ENCODE measurements around the gene GSTA1.
"Not testable (repeated sequence)": the region's sequence is repeated elsewhere in the genome, so short reads cannot be mapped to it uniquely, and the experiment has no call there.

GSTA1 gene

DNA sequence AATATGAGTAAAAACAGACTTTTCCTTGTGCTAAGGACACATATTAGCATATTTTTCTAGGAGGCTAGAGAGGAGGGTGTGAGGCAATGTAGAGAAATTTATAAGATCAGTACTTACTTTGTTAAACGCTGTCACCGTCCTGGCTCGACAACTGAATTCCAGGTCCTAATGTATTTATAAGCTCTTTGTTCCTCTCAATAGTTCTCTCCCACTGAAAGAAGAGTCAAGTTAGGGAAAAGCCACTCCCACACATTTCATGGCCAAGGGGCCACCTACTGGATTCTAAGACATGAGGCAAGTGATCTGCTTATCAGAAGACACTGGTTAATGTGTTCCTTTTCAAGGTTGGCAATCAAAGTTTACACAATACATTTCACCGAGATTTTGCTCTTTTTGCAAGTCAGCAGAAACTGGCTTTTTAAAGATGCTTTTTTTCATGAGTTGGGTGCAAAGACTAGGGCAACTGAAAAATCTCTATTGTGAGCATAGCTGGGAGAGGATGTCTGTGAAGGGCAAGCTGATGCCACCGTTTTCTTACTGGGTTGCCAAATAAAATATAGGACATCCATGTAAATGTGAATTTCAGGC, at the start of gene GSTA1:
Gene GSTA1 (minus strand): TSS at position 149 of the 588 bp plus-strand sequence. CDS start 4,549 bp downstream, outside the sequence.
- H3K4me1 Mint-ChIP-seq (ENCODE audit: low read depth); H3K27me3 Mint-ChIP-seq; H3K9me3 Mint-ChIP-seq (ENCODE audit: low read depth); H3K4me3 Mint-ChIP-seq; H3K27ac Mint-ChIP-seq; H3K36me3 Mint-ChIP-seq: not testable (repeated sequence)

- H3K4me3 Mint-ChIP-seq = no peak overlapping the region
- peaks cover 19% of the 10 kb centered on the region for H3K27me3 Mint-ChIP-seq
- H3K4me1 Mint-ChIP-seq (ENCODE audit: low read depth) = no peaks in the 10 kb centered on the region
- no peak overlapping the region for H3K27ac Mint-ChIP-seq
- H3K9me3 Mint-ChIP-seq (ENCODE audit: low read depth) = peaks cover 4% of the 10 kb centered on the region
- H3K36me3 Mint-ChIP-seq = peaks cover 3% of the 10 kb centered on the region
Measured at GRCh38 chr6:52849137-52849536, 45.5 kb upstream of the GSTA1 start.

DNA sequence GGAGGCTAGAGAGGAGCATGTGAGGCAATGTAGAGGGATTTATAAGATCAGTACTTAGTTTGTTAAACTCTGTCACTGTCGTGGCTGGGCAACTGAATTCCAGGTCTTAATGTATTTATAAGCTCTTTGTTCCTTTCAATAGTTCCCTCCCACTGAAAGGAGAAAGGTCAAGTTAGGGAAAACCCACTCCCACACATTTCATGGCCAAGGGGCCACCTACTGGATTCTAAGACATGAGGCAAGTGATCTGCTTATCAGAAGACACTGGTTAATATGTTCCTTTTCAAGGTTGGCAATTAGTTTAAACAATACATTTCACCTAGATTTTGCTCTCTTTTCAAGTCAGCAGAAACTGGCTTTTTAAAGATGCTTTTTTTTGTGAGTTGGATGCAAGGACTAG, 42.4 kb upstream of the GSTA1 start:
- peaks cover 4% of the 10 kb centered on the region for H3K9me3 Mint-ChIP-seq (ENCODE audit: low read depth)
- H3K27me3 Mint-ChIP-seq = peaks cover 3% of the 10 kb centered on the region
- peaks cover 3% of the 10 kb centered on the region for H3K36me3 Mint-ChIP-seq
- no peak overlapping the region for H3K4me3 Mint-ChIP-seq
- H3K27ac Mint-ChIP-seq = no peak overlapping the region
- H3K4me1 Mint-ChIP-seq (ENCODE audit: low read depth) = no peaks in the 10 kb centered on the region

- H3K4me1 Mint-ChIP-seq (ENCODE audit: low read depth) = no peaks in the 10 kb centered on the region
- H3K36me3 Mint-ChIP-seq = peaks cover 3% of the 10 kb centered on the region
- H3K9me3 Mint-ChIP-seq (ENCODE audit: low read depth) = peaks cover 4% of the 10 kb centered on the region
- no peak overlapping the region for H3K27ac Mint-ChIP-seq
- H3K4me3 Mint-ChIP-seq = no peak overlapping the region
- H3K27me3 Mint-ChIP-seq = peaks cover 7% of the 10 kb centered on the region
Measured at GRCh38 chr6:52843605-52844004, 40.0 kb upstream of the GSTA1 start.

DNA sequence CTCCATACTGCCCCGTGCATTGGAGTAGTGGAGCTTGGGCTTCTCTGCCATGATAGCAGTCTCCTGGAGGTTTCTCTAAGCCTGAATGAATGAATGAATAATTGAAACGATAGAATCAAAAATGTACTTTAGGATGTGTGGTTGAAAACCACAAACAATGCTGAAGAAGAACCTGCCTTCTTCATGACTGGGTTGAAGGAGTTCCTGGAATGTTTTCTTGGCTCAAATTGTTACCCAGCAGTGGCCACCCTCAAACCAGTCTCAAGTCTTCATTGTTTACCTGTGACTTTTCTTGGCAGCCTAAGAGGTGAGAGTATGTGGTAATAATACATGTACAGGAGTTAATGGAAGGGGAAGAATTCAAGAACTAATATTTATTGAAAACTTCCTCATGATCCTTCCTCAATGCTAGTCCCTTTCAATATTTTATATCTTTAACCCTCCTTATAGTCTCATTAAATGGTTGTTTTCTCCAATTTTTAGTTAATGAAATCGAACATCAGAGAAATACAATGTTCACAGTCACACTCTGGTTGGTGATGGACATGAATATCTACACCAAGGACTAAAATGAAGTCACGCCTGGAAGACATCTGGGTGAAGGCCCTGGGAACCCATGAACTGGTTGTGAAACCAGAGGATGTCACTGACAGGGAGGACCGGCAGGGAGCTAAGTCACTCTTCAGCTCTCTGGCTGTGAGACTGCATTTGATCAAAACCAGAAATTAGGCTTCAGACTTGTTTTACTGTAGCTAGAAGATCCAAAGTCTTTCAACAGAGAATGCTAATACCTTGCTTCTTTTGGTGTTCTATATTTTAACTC, 37.4 kb upstream of the GSTA1 start, which contains the start of gene GSTA5:
Gene GSTA5 (minus strand): TSS at position 51 of the 823 bp plus-strand sequence.
- no peaks in the 10 kb centered on the region for H3K4me1 Mint-ChIP-seq (ENCODE audit: low read depth)
- no peak within 1 kb of the TSS for H3K27ac Mint-ChIP-seq
- no peaks in the 10 kb centered on the region for H3K36me3 Mint-ChIP-seq
- H3K4me3 Mint-ChIP-seq = no peak within 1 kb of the TSS
- H3K9me3 Mint-ChIP-seq (ENCODE audit: low read depth) = no peaks in the 10 kb centered on the region
- peaks cover 16% of the 10 kb centered on the region for H3K27me3 Mint-ChIP-seq

GRCh38 chr6:52839124-52840055, 35.8 kb upstream of the GSTA1 start:
- Mint-ChIP-seq H3K4me1 (ENCODE audit: low read depth) (no peaks in the 10 kb centered on the region), H3K36me3 (no peaks in the 10 kb centered on the region), H3K27me3 (peaks cover 19% of the 10 kb centered on the region), H3K4me3 (no peak overlapping the region), H3K27ac (no peak overlapping the region), H3K9me3 (ENCODE audit: low read depth) (no peaks in the 10 kb centered on the region)

DNA sequence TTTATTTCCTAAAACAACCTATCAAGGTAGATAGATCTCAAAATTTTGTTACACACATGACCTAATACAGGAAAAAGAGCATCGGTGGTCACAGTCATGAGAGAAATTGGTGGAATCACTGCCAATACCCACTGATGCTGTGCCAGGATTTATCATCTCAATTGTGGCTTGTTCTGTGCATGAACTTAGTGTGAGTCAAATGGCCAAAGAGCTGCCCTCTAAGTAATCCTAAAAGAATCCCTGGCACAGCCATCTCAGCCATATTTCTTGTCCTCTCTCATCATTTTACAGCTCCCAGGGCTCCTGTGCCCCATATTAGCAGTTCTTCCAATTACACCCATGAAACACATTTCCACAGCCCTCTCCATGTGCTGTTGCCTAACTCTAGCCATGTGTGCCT, 30.9 kb upstream of the GSTA1 start:
- Mint-ChIP-seq H3K4me3 (no peak overlapping the region), H3K27me3 (peaks cover 17% of the 10 kb centered on the region), H3K36me3 (no peaks in the 10 kb centered on the region), H3K4me1 (ENCODE audit: low read depth) (no peaks in the 10 kb centered on the region), H3K9me3 (ENCODE audit: low read depth) (no peaks in the 10 kb centered on the region), H3K27ac (no peak overlapping the region)

- not testable (repeated sequence) for H3K27ac Mint-ChIP-seq; H3K4me3 Mint-ChIP-seq; H3K4me1 Mint-ChIP-seq (ENCODE audit: low read depth); H3K27me3 Mint-ChIP-seq; H3K9me3 Mint-ChIP-seq (ENCODE audit: low read depth); H3K36me3 Mint-ChIP-seq
Measured at GRCh38 chr6:52830869-52831268, 27.3 kb upstream of the GSTA1 start.

- Mint-ChIP-seq H3K9me3 (ENCODE audit: low read depth) (no peaks in the 10 kb centered on the region), H3K27me3 (peaks cover 2% of the 10 kb centered on the region), H3K4me3 (no peak overlapping the region), H3K27ac (no peak overlapping the region), H3K36me3 (no peaks in the 10 kb centered on the region), H3K4me1 (ENCODE audit: low read depth) (no peaks in the 10 kb centered on the region)
Measured at GRCh38 chr6:52829046-52829817, 25.6 kb upstream of the GSTA1 start.

GRCh38 chr6:52828621-52829020, 25.0 kb upstream of the GSTA1 start:
- not testable (repeated sequence) for H3K27ac Mint-ChIP-seq; H3K36me3 Mint-ChIP-seq; H3K27me3 Mint-ChIP-seq; H3K4me1 Mint-ChIP-seq (ENCODE audit: low read depth); H3K4me3 Mint-ChIP-seq; H3K9me3 Mint-ChIP-seq (ENCODE audit: low read depth)

- H3K4me3 Mint-ChIP-seq; H3K36me3 Mint-ChIP-seq; H3K27ac Mint-ChIP-seq; H3K27me3 Mint-ChIP-seq; H3K9me3 Mint-ChIP-seq (ENCODE audit: low read depth); H3K4me1 Mint-ChIP-seq (ENCODE audit: low read depth): not testable (repeated sequence)
Measured at GRCh38 chr6:52827073-52827783, 23.6 kb upstream of the GSTA1 start.

GRCh38 chr6:52826513-52826912, 22.9 kb upstream of the GSTA1 start:
- Mint-ChIP-seq H3K4me3 (no peak overlapping the region), H3K27ac (no peak overlapping the region), H3K36me3 (no peaks in the 10 kb centered on the region), H3K9me3 (ENCODE audit: low read depth) (peaks cover 5% of the 10 kb centered on the region), H3K4me1 (ENCODE audit: low read depth) (no peaks in the 10 kb centered on the region), H3K27me3 (peaks cover 2% of the 10 kb centered on the region)

DNA sequence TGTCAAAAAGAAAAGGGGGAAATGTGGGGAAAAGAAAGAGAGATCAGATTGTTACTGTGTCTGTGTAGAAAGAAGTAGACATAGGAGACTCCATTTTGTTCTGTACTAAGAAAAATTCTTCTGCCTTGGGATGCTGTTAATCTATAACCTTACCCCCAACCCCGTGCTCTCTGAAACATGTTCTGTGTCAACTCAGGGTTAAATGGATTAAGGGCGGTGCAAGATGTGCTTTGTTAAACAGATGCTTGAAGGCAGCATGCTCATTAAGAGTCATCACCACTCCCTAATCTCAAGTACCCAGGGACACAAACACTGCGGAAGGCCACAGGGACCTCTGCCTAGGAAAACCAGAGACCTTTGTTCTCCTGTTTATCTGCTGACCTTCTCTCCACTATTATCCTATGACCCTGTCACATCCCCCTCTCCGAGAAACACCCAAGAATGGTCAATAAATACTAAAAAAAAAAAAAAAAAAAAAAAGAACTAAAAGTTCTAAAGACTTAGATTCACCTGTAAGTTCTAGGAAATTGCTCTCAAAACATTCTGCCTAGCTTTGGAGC, 22.4 kb upstream of the GSTA1 start:
- not testable (repeated sequence) for H3K9me3 Mint-ChIP-seq (ENCODE audit: low read depth); H3K27me3 Mint-ChIP-seq; H3K27ac Mint-ChIP-seq; H3K4me3 Mint-ChIP-seq; H3K4me1 Mint-ChIP-seq (ENCODE audit: low read depth); H3K36me3 Mint-ChIP-seq

DNA sequence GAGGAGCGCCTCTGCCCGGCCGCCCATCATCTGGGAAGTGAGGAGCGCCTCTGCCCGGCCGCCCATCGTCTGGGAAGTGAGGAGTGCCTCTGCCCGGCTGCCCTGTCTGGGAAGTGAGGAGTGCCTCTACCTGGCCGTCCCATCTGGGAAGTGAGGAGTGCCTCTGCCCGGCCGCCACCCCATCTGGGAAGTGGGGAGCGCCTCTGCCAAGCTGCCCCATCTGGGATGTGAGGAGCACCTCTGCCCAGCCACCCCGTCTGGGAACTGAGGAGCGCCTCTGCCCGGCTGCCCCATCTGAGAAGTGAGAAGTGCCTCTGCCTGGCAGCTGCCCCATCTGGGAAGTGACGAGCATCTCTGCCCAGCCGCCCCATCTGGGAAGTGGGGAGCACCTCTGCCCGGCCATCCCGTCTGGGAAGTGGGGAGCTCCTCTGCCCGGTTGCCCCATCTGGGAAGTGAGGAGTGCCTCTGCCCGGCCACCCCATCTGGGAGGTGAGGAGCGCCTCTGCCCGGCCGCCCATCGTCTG, 21.7 kb upstream of the GSTA1 start:
- H3K4me1 Mint-ChIP-seq (ENCODE audit: low read depth); H3K36me3 Mint-ChIP-seq; H3K27ac Mint-ChIP-seq; H3K27me3 Mint-ChIP-seq; H3K9me3 Mint-ChIP-seq (ENCODE audit: low read depth); H3K4me3 Mint-ChIP-seq: not testable (repeated sequence)
